Bronchial epithelial cell (primary cell): Measurements from ENCODE around the gene ARHGAP23. TPM values are rescaled to one million over a fixed set of nuclear protein-coding genes. Genes with fewer than 3 reads are reported as not detected.

Source experiments
- DNase-seq: peaks from one replicate; pipeline ENCODE4 v3.0.0-alpha.2; 2010; ENCODE audit warnings: low read depth
- FAIRE-seq: peaks from 2 replicates; lab custom pipeline; 2011; peaks lifted over from hg19 to GRCh38; lab: Jason Lieb, UNC
- H3K27me3 ChIP-seq: 2 replicates; pipeline ENCODE4 v1.5.1; 2011; ENCODE audit warnings: low read length; ENCODE audit not compliant: control insufficient read depth, insufficient read depth
- H3K36me3 ChIP-seq: 2 replicates; pipeline ENCODE4 v1.5.1; 2011; ENCODE audit warnings: low read length; ENCODE audit not compliant: control insufficient read depth, insufficient read depth
- H3K4me3 ChIP-seq: 2 replicates; pipeline ENCODE4 v1.5.1; 2011; ENCODE audit warnings: mild to moderate bottlenecking, low read depth, low read length, control low read depth
- CTCF ChIP-seq: IDR thresholded peaks from 2 replicates; pipeline ENCODE4 v1.5.1; 2011; ENCODE audit warnings: mild to moderate bottlenecking, moderate library complexity, low read length, control low read depth, inconsistent platforms; ENCODE audit not compliant: insufficient read depth, severe bottlenecking
- total RNA-seq: library from RNA; depleted of rRNA; stranded (reverse); fragments of >200 nt; gene quantifications from 2 replicates; pipeline ENCODE4 v1.2.1, GENCODE V29; 2014

The ARHGAP23 gene
- total RNA-seq, 1 donor from 2014 or later: 15.8 TPM

- peaks cover under 1% of the 10 kb centered on the region for H3K27me3 ChIP-seq
- DNase-seq: no peak
- TF ChIP-seq CTCF: no peak
- no peak overlapping the region for H3K4me3 ChIP-seq
- no peaks in the 10 kb centered on the region for H3K36me3 ChIP-seq
- no peak for FAIRE-seq
These were observed 116.0 kb downstream of the ARHGAP23 start for GRCh38 chr17:38544175-38544838.

- Histone ChIP-seq H3K36me3 (no peaks in the 10 kb centered on the region), H3K27me3 (no peaks in the 10 kb centered on the region), H3K4me3 (no peak overlapping the region)
- DNase-seq (no peak), FAIRE-seq (no peak)
- no peak for TF ChIP-seq CTCF
These were observed 116.6 kb downstream of the ARHGAP23 start for GRCh38 chr17:38544839-38545209.

- TF ChIP-seq CTCF: no peak
- no peak for FAIRE-seq
- H3K27me3 ChIP-seq: no peaks in the 10 kb centered on the region
These were observed 117.4 kb downstream of the ARHGAP23 start for GRCh38 chr17:38545531-38546225.

GRCh38 chr17:38546396-38546795 lies 118.1 kb downstream of the ARHGAP23 start:
- no peak for DNase-seq
- no peak for TF ChIP-seq CTCF
- Histone ChIP-seq H3K4me3 (no peak overlapping the region), H3K36me3 (no peaks in the 10 kb centered on the region), H3K27me3 (no peaks in the 10 kb centered on the region)
- no peak for FAIRE-seq

More at GRCh38 chr17:38545531-38546225, 117.4 kb downstream of the ARHGAP23 start:
- H3K36me3 ChIP-seq: no peaks in the 10 kb centered on the region
- H3K4me3 ChIP-seq: no peak overlapping the region
- no peak for DNase-seq

GRCh38 chr17:38547444-38547843 lies 119.2 kb downstream of the ARHGAP23 start:
- no peaks in the 10 kb centered on the region for H3K36me3 ChIP-seq
- FAIRE-seq (no peak), DNase-seq (no peak)
- no peaks in the 10 kb centered on the region for H3K27me3 ChIP-seq
- no peak overlapping the region for H3K4me3 ChIP-seq
- TF ChIP-seq CTCF: no peak

- TF ChIP-seq CTCF: no peak
- FAIRE-seq: no peak
These were observed 121.0 kb downstream of the ARHGAP23 start for GRCh38 chr17:38549285-38549684.

More at GRCh38 chr17:38549285-38549684, 121.0 kb downstream of the ARHGAP23 start:
- Histone ChIP-seq H3K36me3 (no peaks in the 10 kb centered on the region), H3K4me3 (no peak overlapping the region), H3K27me3 (no peaks in the 10 kb centered on the region)
- DNase-seq: no peak
